NCI-H146 treated with DMSO at 0.1 percent for 48 hours (cell line): ENCODE data around the gene TUBB4B.
A peak's percentile ranks its signal among the peaks of the same experiment; 100 is the strongest.
"Not testable (repeated sequence)": the region's sequence is repeated elsewhere in the genome, so short reads cannot be mapped to it uniquely, and the experiment has no call there.

Experiments used
- DNase-seq: peaks from one replicate; lab custom pipeline; 2025; ENCODE audit not compliant: unreplicated experiment; lab: John Stamatoyannopoulos, UW

TUBB4B gene

DNA sequence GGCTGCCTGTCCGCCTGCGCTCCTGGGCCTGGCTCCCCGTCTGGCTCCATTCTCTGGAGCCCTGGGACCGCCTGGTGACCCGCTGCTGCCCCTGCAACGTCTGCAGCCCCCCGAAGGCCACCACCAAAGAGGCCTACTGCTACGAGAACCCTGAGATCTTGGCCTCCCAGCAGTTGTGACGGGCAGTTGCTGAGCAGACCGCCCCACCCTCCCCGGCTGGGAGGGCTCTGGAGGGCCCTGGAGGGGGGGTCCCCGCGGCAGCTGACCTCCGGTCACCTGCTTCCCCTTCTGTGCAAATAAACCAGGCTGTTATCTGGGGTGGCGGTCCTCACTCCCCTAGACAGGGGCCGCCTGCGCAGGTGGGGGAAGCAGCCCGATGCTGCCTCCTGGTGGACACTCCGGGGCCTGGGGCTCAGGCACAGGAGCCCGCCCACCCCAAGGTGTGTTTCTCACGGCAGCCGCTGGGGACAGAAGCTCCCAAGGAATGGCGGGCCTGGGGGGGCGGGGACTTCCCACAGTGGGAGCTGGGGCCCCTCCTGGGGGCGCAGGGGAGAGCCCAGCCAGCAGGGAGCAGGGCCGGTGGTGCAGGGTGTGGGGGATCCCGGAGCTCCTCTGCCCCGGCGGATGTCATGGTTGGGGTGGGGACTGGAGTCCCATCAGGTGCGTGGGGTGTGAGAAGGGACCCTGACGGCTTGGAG, 4.7 kb upstream of the TUBB4B start:
- DNase-seq: peak; percentile 57

- no peak for DNase-seq
These were observed 4.1 kb upstream of the TUBB4B start for GRCh38 chr9:137236936-137237421.

GRCh38 chr9:137237759-137238726, 3.0 kb upstream of the TUBB4B start:
- peak; percentile 45 for DNase-seq

DNA sequence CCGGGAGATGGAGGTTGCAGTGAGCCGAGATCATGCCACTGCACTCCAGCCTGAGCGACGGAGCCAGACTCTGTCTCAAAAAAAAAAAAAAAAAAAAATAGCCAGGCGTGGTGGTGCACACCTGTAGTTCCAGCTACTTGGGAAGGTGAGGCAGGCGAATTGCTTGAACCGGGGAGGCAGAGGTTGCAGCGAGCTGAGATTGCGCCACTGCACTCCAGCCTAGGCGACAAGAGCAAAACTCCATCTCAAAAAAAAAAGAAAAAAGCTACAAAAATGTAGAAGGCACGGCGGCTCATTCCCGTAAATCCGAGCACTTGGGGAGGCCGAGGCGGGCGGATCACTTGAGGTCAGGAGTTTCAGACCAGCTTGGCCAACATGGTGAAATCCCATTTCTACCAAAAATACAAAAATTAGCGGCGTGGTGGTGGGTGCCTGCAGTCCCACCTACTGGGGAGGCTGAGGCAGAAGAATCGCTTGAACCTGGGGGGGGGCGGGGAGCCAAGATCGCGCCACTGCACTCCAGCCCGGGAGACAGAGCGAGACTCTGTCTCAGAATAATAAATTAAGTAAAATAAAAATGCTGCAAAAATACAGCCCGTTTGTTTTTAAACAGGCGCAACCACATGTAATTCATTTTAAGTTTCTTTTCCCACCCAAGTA, 1.4 kb upstream of the TUBB4B start:
- DNase-seq: not testable (repeated sequence)

GRCh38 chr9:137240318-137240840, 708 bp upstream of the TUBB4B start:
- DNase-seq: no peak

DNA sequence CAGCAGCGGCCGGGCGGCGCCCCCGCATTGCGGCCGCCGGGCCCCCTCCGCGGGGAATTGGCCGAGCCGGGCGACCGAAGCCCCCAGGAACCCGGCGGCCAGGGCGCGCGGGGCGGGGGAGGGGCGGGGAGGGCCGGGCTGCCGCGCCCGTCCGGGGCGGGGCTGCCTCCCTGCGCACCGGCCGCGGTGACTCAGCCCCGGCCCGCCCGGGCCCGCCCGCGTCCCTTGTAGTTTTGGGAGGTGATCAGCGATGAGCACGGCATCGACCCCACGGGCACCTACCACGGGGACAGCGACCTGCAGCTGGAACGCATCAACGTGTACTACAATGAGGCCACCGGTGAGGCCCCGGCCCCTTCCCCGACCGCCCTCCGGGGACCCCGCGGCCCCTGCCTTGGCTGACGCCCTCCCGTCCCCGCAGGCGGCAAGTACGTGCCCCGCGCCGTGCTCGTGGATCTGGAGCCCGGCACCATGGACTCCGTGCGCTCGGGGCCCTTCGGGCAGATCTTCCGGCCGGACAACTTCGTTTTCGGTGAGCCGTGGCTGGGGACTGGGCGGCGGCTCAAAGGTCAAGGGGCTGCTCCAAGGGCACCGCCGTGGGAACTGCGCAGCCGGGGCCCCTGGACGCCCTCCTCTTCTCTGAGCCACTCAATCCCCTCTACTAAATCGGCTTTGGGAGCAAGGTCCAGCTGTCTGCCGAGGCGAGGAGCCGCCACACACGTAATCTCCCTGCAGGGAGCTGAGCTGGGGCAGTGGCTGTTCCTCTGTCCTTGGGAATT, 592 bp downstream of the TUBB4B start:
- no peak for DNase-seq

GRCh38 chr9:137242269-137243203, 1.4 kb downstream of the TUBB4B start:
- no peak for DNase-seq

DNA sequence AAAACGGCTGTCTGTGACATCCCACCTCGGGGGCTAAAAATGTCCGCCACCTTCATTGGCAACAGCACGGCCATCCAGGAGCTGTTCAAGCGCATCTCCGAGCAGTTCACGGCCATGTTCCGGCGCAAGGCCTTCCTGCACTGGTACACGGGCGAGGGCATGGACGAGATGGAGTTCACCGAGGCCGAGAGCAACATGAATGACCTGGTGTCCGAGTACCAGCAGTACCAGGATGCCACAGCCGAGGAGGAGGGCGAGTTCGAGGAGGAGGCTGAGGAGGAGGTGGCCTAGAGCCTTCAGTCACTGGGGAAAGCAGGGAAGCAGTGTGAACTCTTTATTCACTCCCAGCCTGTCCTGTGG, 2.2 kb downstream of the TUBB4B start:
- not testable (repeated sequence) for DNase-seq

DNA sequence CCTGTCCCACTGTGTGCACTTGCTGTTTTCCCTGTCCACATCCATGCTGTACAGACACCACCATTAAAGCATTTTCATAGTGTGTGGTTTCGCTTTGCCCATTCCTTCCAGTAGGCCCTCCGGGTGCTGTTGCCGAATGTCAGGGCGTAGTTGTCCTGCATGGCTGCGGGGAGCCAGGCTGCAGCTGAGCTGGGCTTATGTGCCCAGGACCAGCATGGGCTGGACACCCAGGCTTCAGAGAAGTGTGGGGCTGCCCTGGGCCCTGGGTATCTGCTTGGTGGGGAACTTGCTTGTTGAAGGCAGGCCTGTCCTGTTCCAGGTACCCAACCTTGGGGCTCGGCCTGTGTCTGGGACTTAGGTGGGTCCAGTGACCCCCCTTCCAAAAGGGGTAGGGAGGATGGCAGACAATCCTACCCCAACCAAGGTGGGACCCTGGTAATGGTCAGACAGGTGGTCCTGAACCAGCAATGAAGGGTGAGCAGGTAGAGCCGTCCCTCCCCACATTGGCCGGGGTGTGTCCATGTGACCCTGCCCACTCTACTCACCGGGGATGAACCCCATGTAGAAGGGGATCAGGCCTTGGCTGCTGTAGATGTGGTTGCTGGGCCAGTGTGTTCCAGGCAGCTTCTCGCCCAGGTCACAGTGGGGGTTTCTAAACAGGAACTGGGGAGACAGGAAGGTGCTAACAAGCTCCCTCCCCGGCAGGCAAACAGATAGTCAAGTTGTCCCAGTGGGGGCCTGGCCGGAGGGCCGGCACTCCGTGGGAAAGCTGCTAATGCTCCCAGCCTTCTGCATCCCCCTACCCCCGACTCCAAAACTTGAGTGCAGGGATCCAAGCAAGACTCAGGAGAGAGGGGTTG, 2.8 kb downstream of the TUBB4B start:
- no peak for DNase-seq

DNA sequence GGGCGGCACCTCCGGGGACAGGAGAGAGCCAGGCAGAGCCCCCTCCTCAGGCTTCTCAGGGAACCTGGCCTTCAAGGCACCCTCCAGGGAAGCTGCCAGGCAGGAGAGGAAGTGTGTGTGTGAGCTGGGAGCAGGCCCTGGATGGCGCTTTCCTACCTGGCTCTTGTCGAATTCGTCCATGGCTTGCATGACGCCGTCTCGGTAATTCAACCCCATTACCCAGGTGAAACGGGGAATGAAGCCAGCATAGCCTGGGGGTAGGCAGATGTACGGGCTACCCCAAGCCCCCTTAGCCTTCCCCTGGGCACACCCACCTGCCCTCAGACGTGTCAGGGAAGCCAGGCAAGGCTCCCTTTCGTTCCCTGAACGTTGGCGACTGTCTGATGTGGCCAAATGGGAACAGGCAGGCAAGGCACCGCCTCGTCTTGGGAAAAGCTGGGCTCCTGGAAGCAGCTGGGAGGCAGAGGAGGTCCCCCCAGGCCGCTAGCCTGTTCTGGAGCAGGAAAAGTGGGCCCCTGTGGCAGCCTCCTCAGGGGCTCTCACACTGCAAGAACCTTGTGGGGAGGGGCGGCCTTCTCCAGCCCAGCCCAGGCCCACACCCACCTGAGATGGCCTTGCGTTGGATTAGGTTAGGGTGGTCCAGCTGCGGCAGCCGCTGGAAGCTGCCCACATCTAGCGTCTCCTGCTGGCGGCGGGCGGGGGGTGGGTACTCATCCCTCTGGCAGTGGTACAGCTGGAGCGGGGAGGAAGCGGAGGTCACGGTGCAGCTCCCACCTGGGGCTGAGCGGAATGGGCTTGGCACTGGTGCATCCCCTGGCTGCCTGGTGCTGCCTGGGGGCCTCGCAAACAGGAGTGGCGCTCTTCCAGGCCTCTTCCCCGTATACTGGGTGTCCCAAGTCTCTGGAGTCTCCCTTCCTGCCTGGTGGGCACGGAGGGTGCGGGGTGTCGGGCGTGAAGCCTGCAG, 3.7 kb downstream of the TUBB4B start:
- DNase-seq: no peak

- no peak for DNase-seq
These were observed 4.6 kb downstream of the TUBB4B start for GRCh38 chr9:137245450-137246421.

DNA sequence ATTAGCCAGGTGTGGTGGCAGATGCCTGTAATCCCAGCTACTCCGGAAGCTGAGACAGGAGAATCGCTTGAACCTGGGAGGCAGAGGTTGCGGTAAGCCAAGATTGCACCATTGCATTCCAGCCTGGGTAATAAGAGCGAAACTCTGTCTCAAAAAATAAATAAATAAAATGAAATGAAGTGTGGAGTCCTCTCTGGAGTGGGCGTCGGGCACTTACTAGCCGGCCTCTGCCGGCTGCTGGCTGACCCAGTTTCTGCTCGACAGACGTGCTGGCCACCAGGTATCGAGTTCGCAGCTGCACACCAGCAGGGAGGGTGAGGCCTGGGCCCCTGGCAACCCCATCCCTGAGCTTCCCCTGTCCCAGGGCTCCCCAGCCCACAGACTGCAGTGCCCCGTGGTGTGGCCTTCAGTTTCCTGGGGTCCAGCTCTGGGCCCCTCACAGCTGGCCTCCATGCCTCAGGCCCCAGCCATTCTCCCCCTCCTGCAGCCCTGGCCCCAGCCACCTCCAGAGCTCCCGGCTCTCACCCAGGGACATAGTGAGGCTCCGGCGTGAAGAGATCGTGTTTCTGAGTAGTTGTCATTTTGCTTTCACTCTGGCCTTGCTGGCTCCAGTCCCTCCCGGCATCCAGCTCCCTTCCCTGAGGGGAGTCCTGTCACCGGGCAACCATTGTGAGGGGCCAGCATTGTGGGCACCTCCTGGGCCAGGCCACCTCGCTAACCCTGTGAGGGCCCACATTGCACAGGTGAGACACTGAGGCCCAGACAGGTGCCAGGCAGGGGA, 6.2 kb downstream of the TUBB4B start:
- DNase-seq: no peak

DNA sequence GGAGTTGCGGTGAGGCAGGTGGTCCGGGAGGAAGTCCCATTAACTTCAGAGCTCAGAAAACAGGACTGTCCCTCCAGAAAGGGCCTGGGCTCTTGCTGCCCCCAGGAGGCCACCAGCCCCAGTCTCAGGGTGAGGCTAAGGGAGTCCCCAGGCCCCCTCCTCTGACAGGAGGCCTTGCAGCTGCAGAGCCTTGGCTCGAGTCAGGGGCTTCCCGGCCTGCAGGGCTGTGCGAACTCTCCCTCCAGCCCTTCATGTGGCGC, 6.8 kb downstream of the TUBB4B start:
- no peak for DNase-seq

DNA sequence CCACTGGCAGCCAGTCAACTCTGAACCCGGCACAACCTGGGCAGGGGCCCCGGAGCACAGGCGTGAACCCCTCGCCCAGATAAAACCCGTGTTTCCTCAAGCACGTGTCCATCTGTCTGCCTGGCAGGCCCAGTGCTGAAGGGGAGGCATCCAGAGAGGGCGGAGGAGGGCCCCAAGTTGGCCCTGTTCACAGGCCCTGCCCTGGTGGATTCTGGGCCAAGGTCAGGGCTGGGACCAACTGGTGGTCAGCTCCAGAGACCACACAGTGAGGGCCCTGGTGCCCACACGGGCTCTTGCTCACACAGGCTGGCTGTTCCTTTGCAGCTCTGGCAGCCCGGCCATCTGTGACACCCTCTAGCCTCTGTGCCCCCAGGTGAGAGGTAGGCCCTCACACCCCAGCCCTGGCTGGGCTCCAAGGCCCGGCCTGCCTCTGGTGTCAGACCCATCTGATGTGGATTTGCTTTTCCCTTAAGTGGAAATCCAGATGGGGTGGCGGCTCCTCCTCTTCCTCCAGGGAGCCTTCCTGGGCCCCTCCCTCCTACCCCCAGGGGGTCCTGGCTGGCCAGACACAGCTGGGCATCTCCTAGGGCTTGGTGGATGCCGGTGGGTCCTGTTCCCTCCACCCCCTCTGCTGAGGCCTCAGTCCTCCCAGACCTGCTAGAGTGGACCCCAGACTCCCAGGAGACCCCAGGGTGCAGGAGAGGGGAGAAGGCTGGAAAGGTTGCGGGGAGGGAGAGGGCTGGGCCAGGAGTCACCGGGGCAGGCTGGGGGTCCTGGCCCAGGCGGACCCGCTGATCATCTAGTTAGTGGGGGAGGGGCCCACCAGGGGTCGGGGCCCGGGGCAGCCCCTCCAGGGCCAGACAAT, 9.5 kb downstream of the TUBB4B start:
- DNase-seq: no peak

DNA sequence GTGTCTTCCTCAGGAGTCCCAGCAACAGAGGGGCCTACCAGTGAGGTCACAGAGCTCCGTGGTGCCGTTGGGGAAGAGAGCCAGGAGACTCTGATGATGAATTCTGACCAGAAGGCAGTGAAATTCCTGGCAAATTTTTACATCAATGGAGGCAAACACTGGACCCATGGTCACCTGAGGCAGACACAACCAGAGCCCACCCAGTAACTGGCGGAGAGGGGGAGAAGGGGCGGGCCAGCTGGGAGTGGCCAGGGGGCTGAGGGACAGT, 10.0 kb downstream of the TUBB4B start, which contains the start of gene STPG3:
Gene STPG3, plus strand, starts transcription at position 93 of the 268 bp plus-strand sequence. Its CDS starts 1 bp downstream, at position 94.
- no peak for DNase-seq
